Fibroblast of peridontal ligament (primary cell): ENCODE measurements around the gene TANC1.

Experiments used
- DNase-seq: peaks from one replicate; pipeline ENCODE4 v3.0.0-alpha.2; 2010; ENCODE audit errors: extremely low read depth

Gene TANC1

DNA sequence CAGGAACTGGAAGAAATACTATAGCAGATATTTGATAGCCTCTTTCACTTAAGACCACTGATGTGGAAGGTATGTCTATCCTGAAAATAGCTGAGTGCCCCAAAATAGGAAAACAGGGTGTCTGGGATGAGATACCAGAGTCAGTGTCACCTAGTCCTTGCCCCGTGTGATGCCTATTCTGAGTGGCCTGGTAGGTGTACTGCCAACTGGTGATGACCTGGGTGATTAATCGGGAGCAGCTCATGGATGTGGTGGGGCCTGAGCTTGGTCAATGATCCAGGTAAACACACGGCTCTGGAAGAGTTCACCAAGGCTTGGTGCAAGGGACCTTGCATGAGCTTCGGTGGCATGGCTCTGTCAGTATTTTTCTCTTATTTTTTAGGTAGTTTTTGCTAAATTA lies 95.2 kb downstream of the TANC1 start:
- DNase-seq: no peak

DNA sequence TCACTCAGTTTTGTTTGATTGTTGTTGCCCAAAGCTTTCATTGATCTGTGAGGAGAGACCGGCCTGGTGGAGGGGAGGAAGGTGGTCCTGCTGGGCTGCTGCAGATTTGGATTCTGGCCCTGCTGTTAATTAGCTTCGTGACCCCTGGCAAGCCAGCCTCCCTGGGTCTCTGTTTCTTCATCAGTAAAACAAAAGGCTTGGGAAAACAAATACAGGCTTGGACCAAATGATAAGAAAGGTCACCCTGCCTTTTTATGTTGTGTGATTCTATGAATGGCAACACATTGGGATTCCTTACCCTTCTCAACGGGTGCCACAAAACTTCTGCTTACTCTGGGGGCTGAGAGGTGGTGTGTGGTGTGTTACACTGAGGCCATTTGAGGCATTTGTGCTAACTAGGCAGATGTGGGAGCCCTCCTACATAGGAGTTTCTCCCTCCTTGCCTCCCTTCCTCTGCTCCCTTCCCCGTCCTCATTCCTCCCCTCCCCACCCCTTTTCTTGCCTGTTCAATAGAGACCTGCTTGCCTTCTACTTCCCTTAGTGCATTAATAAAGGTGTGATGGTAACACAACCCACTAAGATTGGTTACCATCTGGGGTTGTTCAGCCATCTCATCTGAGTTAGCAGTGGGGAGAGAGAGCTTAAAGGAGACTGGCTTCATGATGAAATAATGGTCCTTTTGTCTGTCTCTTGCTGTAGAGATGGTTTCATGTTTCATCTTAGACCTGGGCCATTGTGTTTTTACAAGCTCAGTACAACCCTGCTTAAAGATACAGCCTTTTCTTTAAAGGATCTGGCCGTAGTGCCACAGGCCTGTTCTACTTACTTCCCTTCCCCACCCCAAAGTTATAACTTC lies 96.2 kb downstream of the TANC1 start:
- peak; percentile 43 for DNase-seq

DNA sequence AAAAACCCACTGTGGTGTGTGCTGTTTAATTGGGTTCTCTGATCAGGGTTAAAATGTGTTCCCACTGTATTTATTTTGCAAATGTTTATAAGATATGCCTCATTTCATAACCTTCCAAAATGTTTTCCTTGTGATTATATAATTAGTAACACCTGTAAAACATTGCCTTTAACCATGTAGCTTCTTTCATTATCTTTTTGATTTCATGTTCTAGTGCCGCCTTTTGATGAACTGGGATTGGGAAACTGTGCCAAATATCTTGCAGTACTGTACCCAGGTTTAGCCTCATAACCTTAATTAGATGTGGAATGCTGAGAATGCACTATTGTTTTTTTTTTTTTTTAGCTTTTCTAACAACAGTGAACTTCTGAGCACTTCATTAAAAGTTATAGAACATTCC lies 96.9 kb downstream of the TANC1 start:
- no peak for DNase-seq

DNA sequence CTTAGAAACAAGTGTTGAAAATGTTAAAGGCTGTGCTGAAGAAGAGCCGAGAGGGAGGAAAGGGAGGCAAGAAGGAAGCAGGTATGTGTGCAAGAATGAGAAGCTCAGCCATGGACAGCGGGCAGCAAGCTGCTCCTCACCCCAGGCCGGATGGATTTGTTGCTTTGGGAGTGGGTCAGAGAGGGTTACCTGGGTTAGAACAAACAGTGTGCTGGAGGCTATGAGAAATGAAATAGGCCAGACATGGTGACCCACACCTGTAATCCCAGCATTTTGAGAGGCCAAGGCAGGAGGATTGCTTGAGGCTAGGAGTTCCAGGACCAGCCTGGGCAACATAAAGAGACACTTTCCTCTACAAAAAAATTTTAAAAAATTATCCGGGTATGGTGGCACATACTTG lies 97.5 kb downstream of the TANC1 start:
- DNase-seq: no peak

DNA sequence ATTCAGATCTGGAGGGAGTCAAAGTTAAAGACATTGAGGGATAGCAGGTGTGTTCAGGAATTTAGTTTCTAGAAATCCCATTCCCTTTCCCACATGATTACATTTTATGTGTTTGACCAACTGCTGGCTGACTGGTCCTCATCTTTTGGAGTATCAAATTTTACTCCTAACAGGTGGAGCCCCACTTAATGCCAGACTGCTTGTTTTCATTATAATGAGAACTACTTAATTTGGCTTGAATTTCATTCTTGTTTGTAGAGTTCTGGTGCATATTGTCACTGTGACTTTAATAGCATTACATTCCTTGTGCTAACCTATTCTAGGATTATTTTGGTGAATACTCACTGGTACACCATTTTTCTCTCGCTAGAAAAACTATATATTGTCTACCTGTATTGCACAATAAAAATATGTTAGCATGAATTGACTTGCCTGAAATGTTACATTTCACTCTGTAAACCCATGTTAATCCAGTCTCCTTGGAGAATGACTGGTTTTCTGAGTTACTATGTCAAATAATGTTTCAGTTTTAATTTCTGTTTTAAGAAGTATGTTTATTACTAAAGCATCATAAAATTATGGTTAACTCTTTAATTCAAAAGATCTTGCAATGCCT lies 98.2 kb downstream of the TANC1 start:
- DNase-seq: no peak

DNA sequence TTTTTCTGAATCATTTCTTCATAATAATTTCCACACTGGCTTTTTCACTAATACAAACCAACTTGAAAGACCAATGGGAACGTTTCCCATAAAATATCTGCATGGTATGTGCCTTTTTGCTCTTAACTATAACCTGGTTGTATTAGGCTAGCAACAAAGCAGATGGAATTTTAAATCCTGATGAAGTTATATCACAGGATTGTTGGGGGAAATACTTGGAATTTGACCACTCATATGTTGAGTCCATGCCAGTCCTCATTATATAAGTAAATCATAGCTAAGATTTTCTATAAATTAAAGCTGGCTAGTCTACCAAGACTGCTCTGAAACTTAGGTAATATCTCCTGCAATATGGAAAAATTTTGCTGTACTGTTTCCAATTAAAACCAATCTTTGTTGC lies 99.5 kb downstream of the TANC1 start:
- DNase-seq: no peak

DNA sequence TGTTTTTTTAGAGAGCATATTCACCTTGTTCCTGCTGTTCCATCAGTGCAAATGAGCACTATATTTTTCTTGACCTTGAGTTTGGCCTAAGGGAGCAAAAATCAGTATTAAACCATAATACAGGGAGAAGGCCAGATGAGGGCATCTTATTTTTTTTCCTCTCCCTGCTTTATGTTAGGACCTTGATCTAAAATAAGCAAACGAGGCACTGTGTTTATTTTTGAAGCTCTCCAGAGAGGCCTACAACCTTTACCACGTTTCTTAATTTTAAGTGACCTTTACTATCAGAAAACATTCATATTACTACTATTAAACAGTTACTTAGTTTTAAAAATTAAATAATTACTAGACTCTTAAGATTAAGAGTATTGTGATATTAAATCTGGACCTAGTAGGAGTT lies 100.8 kb downstream of the TANC1 start:
- no peak for DNase-seq

DNA sequence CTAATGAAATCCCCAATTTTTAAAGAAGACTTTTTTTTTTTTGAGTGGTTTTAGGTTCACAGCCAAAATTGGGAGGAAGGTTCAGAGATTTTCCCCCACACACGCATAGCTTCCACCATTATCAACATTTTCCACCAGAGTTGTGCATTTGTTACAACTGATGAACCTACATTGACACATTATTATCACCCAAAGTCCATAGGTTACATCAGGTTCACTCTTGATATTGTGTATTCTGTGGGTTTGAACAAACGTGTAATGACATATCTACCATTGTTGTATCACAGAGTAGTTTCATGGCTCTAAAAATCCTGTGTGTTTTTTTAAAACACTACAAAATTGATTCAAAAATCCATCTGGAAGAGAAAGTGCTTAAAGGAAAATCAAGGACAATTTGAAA lies 101.8 kb downstream of the TANC1 start:
- DNase-seq: no peak

DNA sequence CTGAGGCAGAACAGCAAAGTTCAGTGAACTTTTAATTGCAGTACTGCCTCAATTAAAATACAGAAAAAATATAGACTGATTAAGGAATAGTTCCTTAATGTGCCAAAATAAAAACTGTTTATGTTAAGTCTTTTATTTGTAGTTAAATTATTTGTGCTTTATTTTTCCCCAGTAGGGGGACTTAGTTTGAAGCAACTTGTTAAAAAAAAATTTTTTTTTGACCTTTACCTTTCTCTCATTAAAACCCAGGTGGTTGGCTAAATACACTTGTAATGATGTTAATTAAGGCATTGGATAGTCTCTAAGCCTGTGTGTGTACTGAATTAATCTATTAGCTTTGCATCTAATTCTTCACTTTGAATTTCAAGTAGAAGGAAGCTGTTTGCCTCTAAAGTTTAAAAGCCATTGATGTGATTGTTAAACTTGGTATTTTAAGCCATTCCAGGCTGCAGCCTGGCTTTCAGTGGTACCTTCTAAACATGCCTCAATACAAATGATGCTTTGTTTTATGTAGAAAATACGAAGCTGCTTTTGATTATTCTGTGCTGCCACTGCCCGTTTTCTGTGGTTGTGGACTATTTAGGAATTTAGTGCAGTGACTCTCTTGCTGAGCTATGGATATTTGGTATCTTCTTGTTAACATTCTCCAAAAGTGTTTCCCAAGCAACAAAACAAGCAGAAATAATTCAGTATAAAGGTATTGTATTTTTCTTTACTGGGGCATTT lies 102.9 kb downstream of the TANC1 start:
- DNase-seq: peak; percentile 97

DNA sequence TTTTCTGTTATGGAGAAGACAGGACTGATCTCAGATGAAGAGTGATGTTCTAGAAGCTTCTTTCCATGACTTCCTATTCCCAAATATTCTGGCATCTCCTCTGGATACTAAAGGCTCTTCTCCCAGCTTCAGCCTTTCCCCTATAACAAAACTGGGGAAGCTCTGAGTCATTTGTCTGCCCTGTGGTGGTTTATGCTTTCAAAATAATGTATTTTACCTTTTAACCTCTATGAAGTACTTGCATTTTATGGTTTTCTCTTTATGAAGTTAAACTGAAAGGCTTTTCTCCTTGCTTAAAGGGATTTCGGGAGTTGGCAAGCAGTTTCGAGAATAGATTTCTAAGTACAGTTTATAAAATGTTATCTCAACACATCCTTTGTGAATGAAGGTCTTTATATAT lies 104.4 kb downstream of the TANC1 start:
- DNase-seq: peak; percentile 81

DNA sequence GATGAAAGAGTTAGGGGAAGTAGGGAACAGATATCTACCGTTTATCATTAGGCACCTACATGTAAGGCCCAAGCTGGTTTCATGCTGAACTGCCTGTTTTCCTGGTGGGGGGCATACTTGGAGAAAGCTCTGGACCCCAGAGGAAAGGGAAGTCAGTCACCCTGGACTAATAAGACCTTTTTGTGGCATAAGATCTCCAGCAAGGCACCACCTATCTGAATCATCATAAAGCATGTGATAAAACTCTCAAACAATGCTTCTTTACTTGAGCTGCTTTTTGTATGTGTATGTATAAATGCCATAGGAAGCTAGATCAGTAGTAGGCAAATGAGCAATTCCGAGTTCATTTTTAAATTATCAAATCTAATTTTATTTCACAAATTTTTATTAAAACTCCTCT lies 104.8 kb downstream of the TANC1 start:
- DNase-seq: no peak

DNA sequence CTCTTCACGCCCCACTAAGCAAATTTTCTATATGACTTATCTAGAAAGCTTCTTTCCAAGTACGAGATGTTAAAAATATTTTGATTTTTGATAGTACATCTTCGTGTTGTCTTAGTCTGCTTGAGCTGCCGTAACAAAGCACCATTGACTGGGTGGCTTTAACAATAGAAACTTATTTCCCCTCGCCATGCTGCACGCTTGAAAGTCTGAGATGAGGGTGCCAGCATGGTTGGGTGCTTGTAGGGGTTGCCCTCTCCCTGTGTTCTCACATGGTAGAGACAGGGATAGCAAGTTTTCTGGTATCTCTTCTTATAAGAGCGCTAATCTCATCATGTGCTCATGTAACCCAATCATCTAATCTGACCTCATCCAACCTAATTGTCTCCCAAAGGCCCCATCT lies 106.2 kb downstream of the TANC1 start:
- no peak for DNase-seq

DNA sequence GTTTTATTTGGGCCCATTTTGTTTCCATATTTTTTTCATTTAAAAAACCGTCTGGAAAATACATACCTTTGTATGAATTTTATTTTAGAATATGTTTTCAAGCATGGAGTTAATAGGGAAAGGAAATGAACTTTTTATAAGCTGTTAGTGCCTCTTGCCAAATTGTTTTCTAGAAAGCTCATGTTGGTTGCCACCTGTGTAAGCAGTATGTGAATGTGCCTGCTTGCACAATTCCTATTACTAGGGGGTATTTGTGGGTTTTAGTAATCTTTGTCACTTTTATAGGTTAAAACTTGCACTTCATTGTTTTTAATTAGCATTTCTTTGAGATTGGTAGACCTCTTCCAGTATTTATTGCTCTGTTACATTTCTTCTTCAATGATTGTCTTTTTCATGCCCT lies 107.3 kb downstream of the TANC1 start:
- no peak for DNase-seq

DNA sequence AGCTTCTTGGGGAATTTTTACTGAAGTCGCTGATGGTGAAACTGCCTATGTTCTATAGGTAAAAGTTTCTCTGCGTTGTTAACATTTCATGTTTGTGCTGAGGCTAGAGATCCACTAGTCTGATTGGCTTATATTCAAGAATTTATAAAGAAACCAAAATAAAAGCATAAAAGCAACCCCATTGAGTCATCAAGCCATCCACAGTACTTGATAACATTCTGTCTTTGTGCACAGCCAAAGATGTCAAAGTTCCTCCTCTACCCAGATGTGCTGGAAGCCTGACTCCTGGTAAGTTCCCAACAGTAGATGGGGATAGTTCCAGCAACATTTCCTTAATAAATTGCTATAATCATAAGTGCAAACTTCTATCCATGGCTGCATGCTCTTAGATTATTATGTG lies 107.8 kb downstream of the TANC1 start:
- peak; percentile 88 for DNase-seq

DNA sequence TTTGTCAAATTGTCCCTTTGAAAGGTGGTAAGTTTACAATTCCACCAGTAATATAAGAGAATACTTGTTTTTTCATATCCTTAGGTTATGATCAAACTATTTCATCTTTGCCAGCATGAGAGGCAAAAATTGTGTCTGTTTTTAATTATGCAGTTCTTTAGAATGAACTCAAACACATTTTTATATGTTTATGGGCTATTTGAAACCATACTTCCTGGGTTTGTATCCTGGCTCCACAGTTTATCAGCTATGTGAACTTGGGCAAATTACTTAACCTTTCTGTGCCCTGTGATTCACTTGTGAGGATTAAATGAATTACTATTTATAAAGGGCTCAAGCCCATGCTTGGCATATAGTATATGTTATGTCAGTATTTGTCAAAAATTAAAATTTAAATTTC lies 109.4 kb downstream of the TANC1 start:
- DNase-seq: peak; percentile 51

DNA sequence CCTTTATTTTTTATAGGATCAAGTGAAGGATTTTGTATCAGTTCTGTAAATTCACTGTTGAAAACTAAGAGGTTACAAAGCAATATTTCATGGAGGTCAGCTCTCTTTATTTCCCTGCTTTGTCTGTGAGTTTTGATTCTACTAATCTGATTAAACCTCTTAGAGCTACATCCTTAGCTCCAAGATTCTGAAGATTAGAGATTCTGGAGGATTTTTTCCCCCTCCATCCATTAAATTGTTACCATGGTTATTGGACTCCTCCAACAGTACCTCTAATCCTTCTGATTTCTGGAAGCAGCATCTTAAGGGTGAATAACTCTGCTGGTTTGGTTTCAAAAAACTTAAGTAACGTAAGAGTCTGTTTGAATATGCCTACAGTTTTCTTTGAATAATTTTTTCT lies 110.0 kb downstream of the TANC1 start:
- no peak for DNase-seq

DNA sequence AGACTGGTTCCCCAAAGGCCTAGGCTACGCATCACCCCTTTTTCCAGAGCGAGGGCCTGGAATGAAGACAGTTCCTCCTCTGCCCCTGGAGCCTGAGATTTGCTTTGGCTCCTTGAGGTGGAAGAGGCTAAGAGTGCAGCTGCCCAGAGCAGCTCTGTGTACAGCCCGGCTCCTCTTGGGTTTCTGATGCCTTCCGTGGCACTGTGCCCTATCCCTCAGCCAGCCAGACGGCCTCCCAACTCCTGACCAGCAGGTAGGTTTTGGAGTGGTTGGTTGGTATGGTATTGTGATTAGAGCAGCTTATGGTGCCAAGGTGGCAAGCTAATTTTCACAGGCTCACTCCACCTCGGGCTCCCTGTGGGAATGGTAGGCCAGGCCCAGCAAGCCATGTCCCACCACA lies 112.2 kb downstream of the TANC1 start:
- no peak for DNase-seq

DNA sequence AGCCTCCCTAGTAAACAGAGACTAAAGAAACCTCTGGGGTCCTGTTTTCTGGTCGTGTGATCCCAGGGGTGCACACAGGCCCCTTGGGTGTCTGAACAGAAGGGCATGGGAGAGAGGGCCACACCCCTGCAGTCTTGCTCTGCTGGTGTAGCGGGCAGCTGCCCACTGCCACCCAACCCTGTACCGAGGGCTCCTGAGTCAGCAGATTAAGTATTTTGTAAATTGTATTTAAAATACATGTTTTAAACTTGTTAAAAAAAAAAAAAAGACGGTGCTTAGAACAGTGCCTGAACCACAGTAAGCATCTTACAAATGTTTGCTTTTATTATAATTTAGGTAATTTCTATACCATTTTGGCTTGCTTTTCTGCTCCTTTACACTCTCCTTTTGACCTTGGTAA lies 113.7 kb downstream of the TANC1 start:
- no peak for DNase-seq

DNA sequence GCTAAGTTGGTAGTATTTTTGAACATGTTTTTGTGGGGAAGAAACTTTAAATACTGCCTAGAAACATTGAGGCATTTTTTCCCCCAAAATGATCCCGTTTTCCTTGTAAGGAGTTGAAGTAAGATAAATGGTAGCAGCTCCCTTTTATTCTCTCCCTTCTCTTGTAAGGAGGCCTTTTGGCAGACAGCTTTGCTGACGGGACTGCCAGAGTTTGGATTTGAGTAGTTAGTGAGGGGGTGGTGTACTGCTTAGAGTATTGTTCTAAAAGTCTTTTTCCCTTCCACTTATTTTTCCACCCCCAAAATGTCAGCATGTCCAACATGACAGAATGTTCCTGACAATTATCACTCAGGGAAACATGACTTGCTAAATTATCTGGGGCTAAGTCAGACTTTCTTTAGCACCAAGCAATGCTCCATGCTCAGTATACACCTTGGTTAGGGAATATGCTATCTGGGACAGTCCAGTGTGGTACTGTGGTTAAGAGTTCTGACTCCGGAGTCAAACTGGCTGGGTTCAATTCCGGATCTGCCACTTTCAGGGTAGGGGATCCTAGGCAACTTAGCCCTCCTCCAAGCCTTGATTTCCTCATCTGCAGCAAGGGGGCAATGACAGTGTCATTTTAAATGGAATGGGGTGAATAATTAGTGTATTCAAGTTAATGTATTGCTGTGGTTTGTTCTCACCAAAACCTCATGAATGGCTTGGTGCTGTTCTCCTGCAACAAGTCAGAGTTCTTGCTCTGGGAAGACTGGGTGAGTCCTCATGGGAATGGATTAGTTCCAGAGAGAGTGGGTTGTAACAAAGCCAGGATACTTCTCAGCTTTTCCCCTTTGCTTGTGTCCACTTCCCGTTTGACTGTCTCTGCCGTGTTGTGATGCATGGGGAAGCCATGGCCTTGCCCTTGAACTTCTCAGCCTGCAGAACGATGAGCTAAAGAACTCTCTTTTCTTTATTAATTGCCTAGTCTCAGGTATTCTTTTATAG lies 116.2 kb downstream of the TANC1 start:
- DNase-seq: no peak

DNA sequence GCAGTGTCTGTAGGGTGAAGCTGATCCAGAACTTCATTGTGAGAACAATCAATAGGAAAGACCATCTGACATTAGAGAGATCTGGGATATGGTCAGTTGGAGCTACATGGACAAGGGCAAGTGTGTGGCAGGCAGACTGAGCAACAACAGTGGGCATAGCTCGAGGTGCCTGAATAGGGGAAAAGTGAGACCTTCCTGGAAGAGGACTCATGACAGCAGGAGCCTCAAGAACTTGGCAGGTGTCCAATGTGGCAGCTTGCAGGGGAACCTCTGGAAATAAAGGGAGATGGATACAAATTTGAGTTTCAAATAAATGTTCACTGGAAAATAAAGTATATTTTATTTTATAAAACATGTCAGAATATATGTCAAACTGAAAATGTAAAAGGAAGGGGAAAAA lies 117.9 kb downstream of the TANC1 start:
- peak; percentile 40 for DNase-seq

DNA sequence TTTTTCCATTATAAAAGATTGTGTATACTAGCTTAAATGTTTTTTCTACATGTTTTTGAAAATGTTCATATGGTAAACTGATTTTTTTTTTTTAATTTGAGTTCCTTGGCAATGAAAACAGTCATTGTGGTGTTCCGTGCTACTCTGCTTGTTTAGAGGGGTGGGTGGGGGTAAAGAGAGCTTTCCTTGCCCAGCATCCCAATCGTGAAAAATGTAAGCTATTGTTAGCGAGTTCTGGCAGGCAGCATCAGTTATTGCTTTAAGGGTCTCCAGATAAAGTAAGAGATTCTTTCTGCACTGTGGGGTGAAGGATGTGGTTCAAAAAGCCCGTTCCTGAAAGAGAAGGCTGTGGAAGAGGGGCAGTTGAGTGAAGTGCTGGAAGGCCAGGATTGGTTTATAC lies 118.4 kb downstream of the TANC1 start:
- DNase-seq: no peak

DNA sequence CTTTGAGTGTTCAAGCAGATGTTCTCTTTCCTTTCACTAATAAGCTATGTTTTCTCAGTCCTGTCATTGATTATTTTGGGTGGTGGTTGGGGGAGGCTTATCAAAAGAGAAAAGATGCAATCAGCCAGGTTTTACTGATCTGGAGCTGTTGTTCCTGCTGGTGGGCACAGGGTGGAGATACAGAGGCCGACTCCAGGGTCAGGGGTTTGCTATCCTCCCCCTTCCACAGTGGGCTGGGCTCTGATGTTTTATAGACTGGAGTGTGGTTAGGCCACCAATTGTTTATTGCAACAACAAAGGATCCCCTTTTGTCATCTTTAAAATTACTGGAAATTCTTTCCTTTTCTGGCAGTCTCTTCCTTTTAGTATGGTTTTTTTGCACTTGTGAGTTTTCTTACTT lies 120.5 kb downstream of the TANC1 start:
- no peak for DNase-seq
